Astrocyte (in vitro differentiated cells and primary cell): Measurements from ENCODE around the gene CLPSL1.

ENCODE experiments used
- CTCF ChIP-seq: IDR thresholded peaks from 2 replicates; pipeline ENCODE4 v1.5.1; 2011; ENCODE audit warnings: low read depth, mild to moderate bottlenecking, inconsistent platforms, low read length, moderate library complexity; ENCODE audit not compliant: insufficient read depth
- EZH2 ChIP-seq: IDR thresholded peaks from 2 replicates; pipeline ENCODE4 v1.6.1; 2012; ENCODE audit warnings: mild to moderate bottlenecking, low read length, inconsistent platforms; ENCODE audit not compliant: insufficient read depth

GRCh38 chr6:35754452-35755277, 26.2 kb upstream of the CLPSL1 start:
- TF ChIP-seq CTCF = no peak
- no peak for TF ChIP-seq EZH2
